ENCODE data around the gene RAB7B.

RAB7B gene

GRCh38 chr1:205972491-205973168 is 30.6 kb downstream of the RAB7B start:
- DNase-seq, result no peak

DNA sequence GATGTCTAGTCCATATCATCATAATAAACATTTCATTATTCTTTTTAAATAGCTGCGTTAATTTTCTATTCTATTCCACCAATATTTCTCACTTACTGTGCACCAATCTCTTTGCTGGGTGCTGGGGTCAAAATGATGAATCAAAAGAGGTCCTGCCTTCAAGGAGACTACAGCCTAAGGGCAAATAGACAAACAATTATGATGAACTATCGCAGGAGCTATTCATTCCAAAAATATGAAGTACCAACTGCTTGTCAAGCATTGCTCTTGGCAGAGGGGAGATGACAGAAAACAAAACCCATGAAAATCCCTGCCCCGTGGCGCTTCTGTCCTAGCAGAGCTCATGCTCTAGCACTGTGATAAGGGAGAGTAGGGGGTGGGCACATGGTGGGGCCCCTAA is 31.1 kb downstream of the RAB7B start:
- no peak for DNase-seq

GRCh38 chr1:205971082-205971481 is 32.1 kb downstream of the RAB7B start:
- DNase-seq, result no peak

GRCh38 chr1:205970486-205970885 is 32.7 kb downstream of the RAB7B start:
- DNase-seq, result no peak

DNA sequence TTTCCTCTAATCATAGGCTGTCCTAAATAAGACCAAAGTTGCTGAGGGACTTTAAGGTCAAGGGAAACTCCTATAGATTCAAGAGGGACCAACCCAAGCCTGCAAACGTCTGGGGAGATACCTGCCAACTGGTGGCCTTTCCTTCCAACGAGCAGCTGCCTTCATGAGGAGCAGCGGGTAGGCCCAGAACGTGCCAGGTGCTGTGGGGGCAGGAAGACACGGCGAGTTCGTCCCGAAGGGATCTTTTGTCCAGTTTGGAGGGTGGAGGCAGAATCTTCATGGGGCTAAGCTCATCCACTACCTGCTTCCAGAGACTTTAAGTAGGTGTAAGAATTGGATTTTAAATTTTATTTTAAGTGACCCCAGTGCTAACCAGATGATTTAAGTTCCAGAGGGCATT is 34.0 kb downstream of the RAB7B start:
- no peak for DNase-seq

GRCh38 chr1:205967554-205968335 is 35.5 kb downstream of the RAB7B start:
- DNase-seq, result no peak

DNA sequence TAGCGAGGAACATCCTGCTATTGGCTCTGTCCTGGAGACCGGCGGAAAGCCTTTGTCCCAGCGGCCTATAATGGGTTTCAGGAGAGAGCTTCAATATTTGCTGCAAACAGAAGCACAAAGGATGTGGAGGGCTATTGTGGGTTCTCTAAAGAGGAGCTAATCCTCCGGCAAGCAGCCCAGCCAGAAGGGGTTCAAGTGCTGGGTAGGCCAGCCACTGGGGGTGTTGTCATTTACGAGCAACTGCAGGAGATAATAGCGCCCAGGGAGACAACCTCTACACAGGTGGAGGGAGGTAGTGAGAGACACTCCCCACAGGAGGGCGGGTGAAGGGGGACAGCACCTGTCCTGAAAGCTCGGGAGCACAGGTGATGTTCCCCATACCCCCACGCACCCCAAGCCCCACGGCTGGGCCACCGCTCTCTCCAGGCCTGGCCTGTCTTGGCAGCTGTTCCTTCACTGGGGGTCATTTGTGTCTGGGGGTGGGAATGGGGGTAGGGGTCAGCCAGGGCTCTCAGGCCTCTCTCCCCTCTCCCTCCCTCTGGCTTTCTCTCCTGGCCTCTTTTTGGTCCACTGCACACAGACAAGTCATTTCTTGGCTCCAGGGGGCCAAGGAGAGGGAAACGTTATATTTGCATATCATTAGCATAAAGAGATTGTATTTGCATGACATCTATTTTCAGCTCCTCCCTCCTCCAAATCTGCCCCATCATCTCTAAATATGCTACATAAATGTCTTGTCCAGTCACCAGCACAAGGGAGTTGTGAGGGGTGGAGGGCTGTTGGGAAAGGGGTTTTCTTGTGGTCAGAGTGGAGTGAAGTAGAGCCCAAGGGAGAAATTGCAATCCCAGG is 37.9 kb downstream of the RAB7B start:
- DNase-seq, result peak; percentile 83

DNA sequence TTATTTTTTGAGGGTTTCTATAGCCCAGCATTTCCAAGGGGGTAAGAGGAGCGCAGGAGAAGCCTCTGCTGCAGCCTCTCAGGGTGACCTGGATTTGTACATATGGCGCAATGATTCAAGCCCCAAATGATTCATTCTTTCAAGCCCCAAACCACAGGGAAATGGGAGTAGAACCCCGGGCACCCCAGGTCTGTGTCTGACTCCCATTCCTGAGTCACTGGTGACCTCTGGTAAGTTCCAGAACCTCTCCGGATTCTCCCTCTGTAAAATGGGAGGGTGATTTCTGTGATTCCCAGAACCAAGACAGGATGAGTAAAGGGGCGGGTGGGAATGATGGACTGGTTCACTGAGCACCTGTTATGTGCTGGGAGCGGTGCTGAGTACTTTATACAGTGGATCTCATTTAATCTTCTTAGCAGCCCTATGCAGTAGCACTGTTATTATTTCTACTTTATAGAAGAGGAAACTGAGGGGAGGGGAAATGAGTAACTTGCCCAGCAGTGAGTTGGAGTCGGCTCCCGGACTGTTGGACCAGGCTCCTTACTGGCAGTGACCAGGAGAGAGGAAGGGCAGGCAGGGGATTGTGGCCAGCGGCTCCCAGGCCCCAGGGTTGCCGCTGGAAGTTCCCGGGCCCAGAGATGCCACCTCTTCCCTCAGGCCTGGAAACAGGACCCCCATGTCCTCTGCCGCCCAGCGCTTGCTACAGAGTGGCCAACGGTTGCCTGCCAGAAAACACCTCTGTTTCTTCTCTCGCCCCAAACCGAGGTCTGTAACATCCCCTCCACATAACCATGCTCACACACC is 39.6 kb downstream of the RAB7B start:
- DNase-seq, result no peak

GRCh38 chr1:205962821-205963221 is 40.4 kb downstream of the RAB7B start:
- DNase-seq, result no peak

GRCh38 chr1:205961991-205962820 is 41.0 kb downstream of the RAB7B start:
- no peak for DNase-seq

DNA sequence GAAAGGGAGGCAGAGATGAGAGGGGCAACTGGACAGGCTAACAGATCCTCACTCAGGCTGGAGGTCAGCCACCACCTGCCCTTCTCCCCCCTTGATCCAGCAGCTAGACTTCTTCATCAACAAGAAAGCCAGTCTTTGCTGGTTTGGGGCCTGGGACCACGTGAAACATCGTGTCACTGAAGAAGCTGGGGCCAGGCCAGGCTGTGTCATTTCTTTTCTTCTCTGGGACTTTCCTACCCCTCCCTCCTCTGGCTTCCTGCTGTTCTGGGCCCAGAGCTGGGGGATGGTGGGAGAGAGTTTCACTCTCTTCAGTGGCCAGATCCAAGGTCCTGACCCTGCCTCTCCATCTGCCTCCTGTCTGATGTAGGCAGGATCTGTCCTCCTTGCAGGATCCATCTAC is 41.8 kb downstream of the RAB7B start:
- DNase-seq, result no peak

DNA sequence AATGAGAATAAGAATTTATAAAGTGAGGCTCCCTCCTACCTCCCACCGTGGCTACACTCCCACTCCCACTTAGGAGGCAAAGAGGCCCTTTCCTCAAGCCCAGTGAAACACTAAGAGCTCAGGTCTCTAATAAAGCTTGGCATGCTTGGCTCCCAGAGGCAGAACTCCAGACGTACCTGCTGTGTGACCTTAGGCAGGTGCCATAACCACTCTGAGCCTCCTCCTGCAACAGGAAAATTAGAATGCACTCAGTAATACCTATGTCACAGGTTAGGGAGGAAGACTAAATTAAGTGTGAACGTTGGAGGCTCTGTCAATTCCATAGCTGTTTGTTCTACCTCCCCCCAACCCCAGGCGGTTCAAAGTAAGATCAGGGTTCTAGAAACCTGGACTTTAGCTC is 43.4 kb downstream of the RAB7B start:
- DNase-seq, result no peak

DNA sequence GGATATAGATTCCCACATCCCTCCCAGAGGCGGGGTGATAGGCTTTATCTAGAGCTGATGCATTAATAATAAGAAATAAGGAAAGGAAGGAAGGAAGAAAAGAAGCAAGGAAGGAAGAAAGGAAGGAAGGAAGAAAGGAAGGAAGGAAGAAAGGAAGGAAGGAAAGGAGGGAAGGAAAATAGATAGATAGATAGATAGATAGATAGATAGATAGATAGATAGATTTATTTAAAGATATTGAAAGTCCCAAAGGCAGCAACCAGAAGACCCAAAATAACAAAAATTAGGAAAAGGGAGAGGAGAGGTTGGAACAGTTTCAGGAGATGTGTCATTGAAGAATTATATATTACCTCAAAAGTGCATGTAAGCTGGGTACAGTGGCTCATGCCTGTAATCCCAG is 47.7 kb downstream of the RAB7B start:
- DNase-seq, result no peak

GRCh38 chr1:205954819-205955404 is 48.3 kb downstream of the RAB7B start:
- no peak for DNase-seq

GRCh38 chr1:205951746-205952145 is 51.4 kb downstream of the RAB7B start:
- no peak for DNase-seq

DNA sequence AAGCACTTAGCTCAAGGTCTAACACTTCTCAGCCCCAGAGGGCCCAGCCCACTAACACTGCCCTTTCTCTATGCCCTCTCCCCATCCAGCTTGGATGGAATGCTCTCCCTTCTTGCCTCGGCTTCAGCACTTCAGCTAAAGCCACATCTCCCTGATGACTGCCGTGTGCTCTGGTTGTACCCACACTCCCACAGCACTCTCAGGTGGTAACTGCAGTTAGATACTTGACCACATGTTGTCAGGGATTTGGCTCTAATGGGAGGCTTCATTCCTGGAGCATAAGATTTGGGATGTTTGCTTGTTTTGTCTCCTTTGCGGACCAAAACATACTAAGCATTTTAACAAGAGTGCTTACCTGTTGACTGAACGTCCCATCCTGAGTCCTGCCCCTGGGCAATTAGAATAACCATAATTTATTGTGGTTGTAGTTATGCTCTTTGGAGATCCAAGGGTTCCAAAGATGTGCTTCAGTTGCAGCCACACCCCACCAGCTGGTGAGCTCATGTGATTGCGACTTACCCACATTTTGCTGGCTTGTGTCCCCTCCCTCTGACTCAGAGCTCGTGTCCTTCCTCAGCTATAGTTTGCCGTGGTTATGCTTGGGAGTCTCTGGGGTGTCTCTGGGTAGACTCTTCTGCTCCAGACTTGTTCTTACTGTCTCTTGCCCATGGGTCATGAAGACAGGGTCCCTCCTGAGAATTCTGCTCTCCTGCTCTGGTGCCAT is 52.2 kb downstream of the RAB7B start:
- DNase-seq, result no peak

DNA sequence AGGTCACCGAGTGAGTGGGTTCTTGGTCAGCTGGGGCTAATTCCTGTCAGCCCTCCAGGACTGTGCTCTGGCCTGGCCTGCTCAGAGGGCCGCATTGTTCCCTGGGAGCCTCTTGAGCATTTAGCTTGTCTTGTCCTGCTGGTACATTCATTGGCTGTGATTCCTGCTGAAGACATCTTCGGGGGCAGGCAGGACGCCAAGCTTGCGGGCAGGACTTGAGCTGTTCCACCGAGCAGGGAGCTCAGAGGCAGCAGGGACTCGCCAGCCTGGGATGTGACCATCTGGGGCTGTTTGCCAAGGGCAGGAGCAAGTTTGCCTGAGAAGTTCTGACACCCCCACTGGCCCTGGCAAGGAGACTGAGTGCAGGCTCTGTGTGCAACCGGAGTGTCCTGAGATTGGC is 52.9 kb downstream of the RAB7B start:
- DNase-seq, result no peak

- DNase-seq, result no peak
Observed at GRCh38 chr1:205949753-205950152, 53.4 kb downstream of the RAB7B start.

- no peak for DNase-seq
Observed at GRCh38 chr1:205948886-205949285, 54.3 kb downstream of the RAB7B start.

- DNase-seq, result no peak
Observed at GRCh38 chr1:205948039-205948438, 55.2 kb downstream of the RAB7B start.

- no peak for DNase-seq
Observed at GRCh38 chr1:205947024-205947423, 56.2 kb downstream of the RAB7B start.
